Right renal pelvis (tissue), 4 donors: ENCODE results near the gene NINL. TPM values are rescaled to one million over a fixed set of nuclear protein-coding genes. Genes with fewer than 3 reads are reported as not detected.
"Not testable (repeated sequence)": the region's sequence is repeated elsewhere in the genome, so short reads cannot be mapped to it uniquely, and the experiment has no call there.

Experiments
- DNase-seq, 4 donors: peaks; one replicate each; pipeline ENCODE4 v3.0.0-alpha.2; 2013; ENCODE audit warnings: low read depth in 4 of 4, low spot score in 3 of 4, missing footprints in 1 of 4
- polyA plus RNA-seq, 4 donors: library from polyadenylated mRNA; unstranded; fragments of 120-200 nt; gene quantifications; one replicate each; pipeline ENCODE4 v1.2.1, GENCODE V29; 2013; ENCODE audit not compliant: insufficient read length in 4 of 4

NINL gene
- polyA plus RNA-seq, 4 donors = 35.5 to 45.0 (median 40.0) TPM

- DNase-seq = no peak
These were observed 15.3 kb upstream of the NINL start for GRCh38 chr20:25600632-25601031.

GRCh38 chr20:25592135-25592852, 7.0 kb upstream of the NINL start:
- DNase-seq = no peak

GRCh38 chr20:25590778-25591177, 5.4 kb upstream of the NINL start:
- DNase-seq = not testable (repeated sequence)

- DNase-seq = no peak
These were observed 3.2 kb upstream of the NINL start for GRCh38 chr20:25588491-25588890.

GRCh38 chr20:25587536-25587935, 2.2 kb upstream of the NINL start:
- no peak for DNase-seq

- no peak for DNase-seq
These were observed 1.5 kb upstream of the NINL start for GRCh38 chr20:25586877-25587276.

GRCh38 chr20:25583607-25584006, 1.7 kb downstream of the NINL start:
- DNase-seq = not testable (repeated sequence)

- no peak for DNase-seq
These were observed 4.6 kb downstream of the NINL start for GRCh38 chr20:25580711-25581110.

- no peak for DNase-seq
These were observed 6.1 kb downstream of the NINL start for GRCh38 chr20:25579081-25579770.

GRCh38 chr20:25576783-25577530, 8.4 kb downstream of the NINL start:
- DNase-seq = no peak

GRCh38 chr20:25574411-25574810, 10.9 kb downstream of the NINL start:
- no peak for DNase-seq

- DNase-seq = no peak
These were observed 11.8 kb downstream of the NINL start for GRCh38 chr20:25573288-25574251.

GRCh38 chr20:25571817-25572216, 13.5 kb downstream of the NINL start:
- no peak for DNase-seq

- no peak for DNase-seq
These were observed 14.1 kb downstream of the NINL start for GRCh38 chr20:25571240-25571639.

- DNase-seq = no peak
These were observed 15.2 kb downstream of the NINL start for GRCh38 chr20:25570148-25570530.

- DNase-seq = no peak
These were observed 18.0 kb downstream of the NINL start for GRCh38 chr20:25567286-25567685.

GRCh38 chr20:25566821-25567220, 18.5 kb downstream of the NINL start:
- no peak for DNase-seq

GRCh38 chr20:25565578-25566157, 19.7 kb downstream of the NINL start:
- DNase-seq = no peak

GRCh38 chr20:25563876-25564275, 21.5 kb downstream of the NINL start:
- DNase-seq = no peak

- DNase-seq = no peak
These were observed 22.0 kb downstream of the NINL start for GRCh38 chr20:25563362-25563761.
